Measurements from ENCODE around the gene E2F6. TPM values are rescaled to one million over a fixed set of nuclear protein-coding genes. Genes with fewer than 3 reads are reported as not detected.

E2F6 gene
- total RNA-seq, 1 donor: 9.0 TPM

GRCh38 chr2:11399438-11399762 lies 66.6 kb downstream of the E2F6 start:
- H3K4me2 ChIP-seq (ENCODE audit: insufficient read depth, low read length): no peak overlapping the region

DNA sequence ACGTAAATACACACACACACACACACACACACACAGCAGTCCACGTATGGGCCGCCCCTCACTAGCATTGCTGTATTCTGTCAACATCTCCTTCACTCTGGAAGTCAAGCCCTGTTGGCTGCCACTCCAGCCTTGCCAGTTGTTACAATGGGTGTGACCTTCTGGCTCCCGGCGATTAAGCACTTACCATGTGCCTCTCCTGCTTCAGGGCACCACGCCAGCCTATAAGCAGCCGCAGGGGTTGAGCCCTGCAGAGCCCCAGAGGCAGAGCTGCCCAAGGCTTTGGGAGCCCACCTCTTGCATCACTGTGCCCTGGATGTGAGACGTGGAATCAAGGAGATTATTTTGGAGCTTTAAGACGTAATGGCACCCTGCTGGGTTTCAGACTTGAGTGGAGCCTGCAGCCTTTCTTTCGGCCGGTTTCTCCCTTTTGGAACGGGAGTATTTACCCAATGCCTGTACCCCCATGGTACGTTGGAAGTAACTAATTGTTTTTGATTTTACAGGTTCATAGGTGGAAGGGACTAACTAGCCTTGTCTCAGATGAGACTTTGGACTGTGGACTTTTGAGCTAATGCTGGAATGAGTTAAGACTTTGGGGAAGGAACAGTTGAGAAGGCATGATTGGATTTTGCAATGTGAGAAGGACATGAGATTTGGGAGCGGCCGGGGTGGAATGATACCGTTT lies 67.1 kb downstream of the E2F6 start:
- TF ChIP-seq, protein P1, sequence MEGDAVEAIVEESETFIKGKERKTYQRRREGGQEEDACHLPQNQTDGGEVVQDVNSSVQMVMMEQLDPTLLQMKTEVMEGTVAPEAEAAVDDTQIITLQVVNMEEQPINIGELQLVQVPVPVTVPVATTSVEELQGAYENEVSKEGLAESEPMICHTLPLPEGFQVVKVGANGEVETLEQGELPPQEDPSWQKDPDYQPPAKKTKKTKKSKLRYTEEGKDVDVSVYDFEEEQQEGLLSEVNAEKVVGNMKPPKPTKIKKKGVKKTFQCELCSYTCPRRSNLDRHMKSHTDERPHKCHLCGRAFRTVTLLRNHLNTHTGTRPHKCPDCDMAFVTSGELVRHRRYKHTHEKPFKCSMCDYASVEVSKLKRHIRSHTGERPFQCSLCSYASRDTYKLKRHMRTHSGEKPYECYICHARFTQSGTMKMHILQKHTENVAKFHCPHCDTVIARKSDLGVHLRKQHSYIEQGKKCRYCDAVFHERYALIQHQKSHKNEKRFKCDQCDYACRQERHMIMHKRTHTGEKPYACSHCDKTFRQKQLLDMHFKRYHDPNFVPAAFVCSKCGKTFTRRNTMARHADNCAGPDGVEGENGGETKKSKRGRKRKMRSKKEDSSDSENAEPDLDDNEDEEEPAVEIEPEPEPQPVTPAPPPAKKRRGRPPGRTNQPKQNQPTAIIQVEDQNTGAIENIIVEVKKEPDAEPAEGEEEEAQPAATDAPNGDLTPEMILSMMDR (IDR thresholded peaks at IDR 0.05; ENCODE audit: extremely low read depth, low read depth, low read length): no peak
- H4K20me1 ChIP-seq (ENCODE audit: insufficient read depth, low read length): no peaks in the 10 kb centered on the region
- H3K9me3 ChIP-seq (ENCODE audit: low read depth, low read length): no peaks in the 10 kb centered on the region
- no peak overlapping the region for H3K27ac ChIP-seq (ENCODE audit: low read depth, low read length)
- H2AFZ ChIP-seq (ENCODE audit: low read length): no peak overlapping the region
- no peak overlapping the region for H3K4me2 ChIP-seq (ENCODE audit: insufficient read depth, low read length)
- peaks cover 14% of the 10 kb centered on the region for H3K4me1 ChIP-seq (ENCODE audit: insufficient read depth, low read length)
- H3K36me3 ChIP-seq (ENCODE audit: insufficient read depth, low read length): no peaks in the 10 kb centered on the region
- H3K27me3 ChIP-seq (ENCODE audit: insufficient read depth, low read length): no peaks in the 10 kb centered on the region
- H3K4me3 ChIP-seq (ENCODE audit: insufficient read depth, low read length): no peak overlapping the region
- no peak for DNase-seq (ENCODE audit: insufficient read length, low spot score, missing footprints)
- H3K79me2 ChIP-seq (ENCODE audit: insufficient read depth, low read length): no peaks in the 10 kb centered on the region

More at GRCh38 chr2:11399438-11399762, 66.6 kb downstream of the E2F6 start:
- H3K36me3 ChIP-seq (ENCODE audit: insufficient read depth, low read length): no peaks in the 10 kb centered on the region
- H3K4me3 ChIP-seq (ENCODE audit: insufficient read depth, low read length): no peak overlapping the region
- H3K79me2 ChIP-seq (ENCODE audit: insufficient read depth, low read length): no peaks in the 10 kb centered on the region
- H3K27me3 ChIP-seq (ENCODE audit: insufficient read depth, low read length): no peaks in the 10 kb centered on the region
- H4K20me1 ChIP-seq (ENCODE audit: insufficient read depth, low read length): no peaks in the 10 kb centered on the region
- peaks cover 14% of the 10 kb centered on the region for H3K4me1 ChIP-seq (ENCODE audit: insufficient read depth, low read length)
- no peaks in the 10 kb centered on the region for H3K9me3 ChIP-seq (ENCODE audit: low read depth, low read length)
- H3K27ac ChIP-seq (ENCODE audit: low read depth, low read length): no peak overlapping the region
- TF ChIP-seq, protein P1 (IDR thresholded peaks at IDR 0.05; ENCODE audit: extremely low read depth, low read depth, low read length): no peak
- DNase-seq (ENCODE audit: insufficient read length, low spot score, missing footprints): no peak
- H2AFZ ChIP-seq (ENCODE audit: low read length): no peak overlapping the region

GRCh38 chr2:11397513-11397912 lies 68.4 kb downstream of the E2F6 start:
- no peaks in the 10 kb centered on the region for H3K79me2 ChIP-seq (ENCODE audit: insufficient read depth, low read length)
- H3K27me3 ChIP-seq (ENCODE audit: insufficient read depth, low read length): no peaks in the 10 kb centered on the region
- TF ChIP-seq, protein P1 (IDR thresholded peaks at IDR 0.05; ENCODE audit: extremely low read depth, low read depth, low read length): no peak
- H3K9me3 ChIP-seq (ENCODE audit: low read depth, low read length): no peaks in the 10 kb centered on the region
- no peak overlapping the region for H3K4me2 ChIP-seq (ENCODE audit: insufficient read depth, low read length)
- no peaks in the 10 kb centered on the region for H4K20me1 ChIP-seq (ENCODE audit: insufficient read depth, low read length)
- no peak overlapping the region for H3K4me3 ChIP-seq (ENCODE audit: insufficient read depth, low read length)
- no peaks in the 10 kb centered on the region for H3K36me3 ChIP-seq (ENCODE audit: insufficient read depth, low read length)
- DNase-seq (ENCODE audit: insufficient read length, low spot score, missing footprints): no peak
- peaks cover 23% of the 10 kb centered on the region for H3K4me1 ChIP-seq (ENCODE audit: insufficient read depth, low read length)
- H2AFZ ChIP-seq (ENCODE audit: low read length): no peak overlapping the region
- no peak overlapping the region for H3K27ac ChIP-seq (ENCODE audit: low read depth, low read length)

GRCh38 chr2:11396467-11397445 lies 69.2 kb downstream of the E2F6 start:
- no peaks in the 10 kb centered on the region for H3K27me3 ChIP-seq (ENCODE audit: insufficient read depth, low read length)
- H3K79me2 ChIP-seq (ENCODE audit: insufficient read depth, low read length): no peaks in the 10 kb centered on the region
- no peaks in the 10 kb centered on the region for H3K9me3 ChIP-seq (ENCODE audit: low read depth, low read length)
- no peak for DNase-seq (ENCODE audit: insufficient read length, low spot score, missing footprints)
- H2AFZ ChIP-seq (ENCODE audit: low read length): no peak overlapping the region
- no peak overlapping the region for H3K4me3 ChIP-seq (ENCODE audit: insufficient read depth, low read length)
- H3K4me2 ChIP-seq (ENCODE audit: insufficient read depth, low read length): no peak overlapping the region
- H3K27ac ChIP-seq (ENCODE audit: low read depth, low read length): no peak overlapping the region
- H4K20me1 ChIP-seq (ENCODE audit: insufficient read depth, low read length): no peaks in the 10 kb centered on the region
- H3K36me3 ChIP-seq (ENCODE audit: insufficient read depth, low read length): no peaks in the 10 kb centered on the region
- TF ChIP-seq, protein P1 (IDR thresholded peaks at IDR 0.05; ENCODE audit: extremely low read depth, low read depth, low read length): no peak
- H3K4me1 ChIP-seq (ENCODE audit: insufficient read depth, low read length): peaks cover 27% of the 10 kb centered on the region
